Right kidney (tissue), 1 donor: Measurements from ENCODE around the gene CNTLN.
"Not testable (repeated sequence)": the region's sequence is repeated elsewhere in the genome, so short reads cannot be mapped to it uniquely, and the experiment has no call there.

Experiments
- DNase-seq: peaks from one replicate; pipeline ENCODE4 v3.0.0-alpha.2; 2016

CNTLN gene

DNA sequence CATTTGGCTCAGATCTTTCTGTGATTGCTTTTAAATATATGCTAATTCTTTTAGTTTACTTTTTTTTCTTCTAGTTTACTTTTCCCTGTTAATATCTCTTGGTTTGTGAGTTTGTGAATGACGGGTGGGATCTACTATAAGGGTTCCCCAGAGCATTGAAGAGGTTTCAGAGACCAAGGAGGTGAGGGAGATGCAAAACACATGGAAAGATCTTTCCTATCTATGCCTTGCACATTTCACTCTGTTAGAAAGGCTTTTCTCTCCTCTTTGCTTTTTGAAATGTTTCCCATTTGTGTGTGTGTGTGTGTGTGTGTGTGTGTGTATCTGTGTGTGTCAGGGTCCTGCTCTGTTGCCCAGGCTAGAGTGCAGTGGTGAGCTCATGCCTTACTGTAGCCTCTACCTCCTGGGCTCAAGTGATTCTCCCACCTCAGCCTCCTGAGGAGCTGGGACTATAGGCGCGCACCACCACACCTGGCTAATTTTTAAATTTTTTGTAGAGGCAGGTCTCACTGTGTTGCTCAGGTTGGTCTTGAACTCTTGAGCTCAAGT, 50.7 kb downstream of the CNTLN start:
- no peak for DNase-seq

DNA sequence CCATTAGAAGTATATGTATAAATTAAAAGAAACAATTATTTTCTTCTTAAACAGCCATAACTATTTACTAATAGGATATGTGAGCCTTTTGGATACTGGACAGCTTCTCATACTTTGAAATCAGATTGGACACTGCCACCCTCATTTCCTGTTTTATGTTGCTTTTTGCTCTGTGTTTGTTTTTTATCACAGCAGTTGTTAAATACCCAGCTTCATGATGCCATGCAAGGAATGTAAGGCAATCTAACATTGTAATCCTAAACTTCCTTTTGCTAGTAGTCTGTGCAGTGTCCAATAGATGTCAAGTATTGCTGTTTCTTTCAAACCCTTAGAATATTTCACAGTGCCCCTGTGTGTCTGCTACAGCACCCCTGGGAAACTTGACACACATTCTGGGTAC, 56.2 kb downstream of the CNTLN start:
- DNase-seq: no peak

DNA sequence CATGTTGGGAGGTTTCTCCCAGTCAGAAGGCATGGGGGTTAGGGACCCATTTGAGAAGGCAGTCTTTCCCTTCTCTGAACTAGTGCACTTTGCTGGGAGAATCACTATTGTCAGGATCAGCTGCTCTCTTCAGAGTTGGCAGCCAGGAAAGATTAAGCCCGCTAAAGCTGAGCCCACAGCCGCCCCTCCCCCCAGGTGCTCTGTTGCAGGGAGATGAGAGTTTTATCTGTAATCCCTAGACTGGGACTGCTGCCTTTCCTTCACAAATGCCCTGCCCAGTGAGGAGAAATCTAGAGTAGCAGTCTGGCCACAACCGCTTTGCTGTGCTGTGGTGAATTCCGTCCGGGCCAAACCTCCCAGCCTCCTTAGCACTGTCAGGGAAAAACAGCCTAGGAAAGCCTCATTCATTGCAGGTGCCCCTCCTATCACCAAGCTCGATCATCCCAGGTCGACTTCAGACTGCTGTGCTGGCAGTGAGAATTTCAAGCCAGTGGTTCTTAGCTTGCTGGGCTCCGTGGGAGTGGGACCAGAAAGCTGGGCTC, 69.8 kb downstream of the CNTLN start:
- peak; percentile 3 for DNase-seq

DNA sequence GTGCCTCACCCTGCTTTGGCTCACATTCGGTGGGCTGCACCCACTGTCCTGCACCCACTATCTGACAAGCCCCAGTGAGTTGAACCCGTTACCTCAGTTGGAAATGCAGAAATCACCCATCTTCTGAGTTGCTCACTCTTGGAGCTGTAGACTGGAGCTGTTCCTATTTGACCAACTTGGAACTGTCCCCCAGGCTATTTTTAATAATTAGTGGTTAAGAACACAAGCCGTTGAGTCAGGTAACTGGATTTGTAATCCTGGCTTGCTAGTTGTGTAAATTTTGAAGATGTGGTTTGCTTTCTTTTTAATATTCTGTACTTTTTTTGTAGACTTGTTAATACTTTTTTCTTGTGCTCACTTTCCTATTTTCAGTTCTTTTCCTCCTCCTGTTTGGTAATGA, 81.2 kb downstream of the CNTLN start:
- no peak for DNase-seq

DNA sequence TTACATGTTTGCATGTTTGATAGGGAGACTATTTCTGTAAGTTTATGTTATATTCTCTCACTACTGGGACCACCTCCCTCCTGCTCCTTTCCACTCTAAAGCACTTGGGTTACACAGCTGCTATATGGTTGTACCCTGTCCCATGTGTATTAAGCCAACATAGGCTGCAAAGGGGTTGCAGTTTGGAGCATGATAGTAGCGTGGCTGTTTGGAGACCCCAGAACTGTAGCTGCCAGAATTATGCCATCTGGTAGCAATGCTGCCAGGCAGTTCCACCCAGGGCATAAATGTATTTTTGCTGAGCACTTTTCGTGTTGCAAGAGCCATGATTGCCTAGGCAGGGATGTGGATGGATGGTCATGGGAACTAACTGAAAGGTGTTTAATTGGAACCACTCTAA, 81.8 kb downstream of the CNTLN start:
- DNase-seq: no peak

DNA sequence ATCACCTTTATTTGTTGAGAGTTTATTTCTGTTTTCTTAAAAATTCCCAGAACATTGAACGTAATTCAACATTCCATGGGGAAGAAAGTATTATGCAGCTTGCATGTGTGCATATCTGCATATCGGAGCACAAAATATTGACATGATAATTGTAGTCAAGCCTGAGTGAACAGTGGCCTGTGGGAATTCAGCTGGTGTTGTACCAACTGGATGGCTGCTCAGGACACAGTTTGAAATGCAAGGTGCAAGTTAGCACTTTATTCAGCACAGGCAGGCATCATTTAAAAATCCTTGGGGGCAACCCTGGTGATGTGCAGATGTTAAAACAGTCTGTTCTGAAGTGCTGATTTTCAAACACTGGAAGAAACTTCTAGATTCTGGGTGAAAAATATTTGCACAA, 82.4 kb downstream of the CNTLN start:
- DNase-seq: no peak

DNA sequence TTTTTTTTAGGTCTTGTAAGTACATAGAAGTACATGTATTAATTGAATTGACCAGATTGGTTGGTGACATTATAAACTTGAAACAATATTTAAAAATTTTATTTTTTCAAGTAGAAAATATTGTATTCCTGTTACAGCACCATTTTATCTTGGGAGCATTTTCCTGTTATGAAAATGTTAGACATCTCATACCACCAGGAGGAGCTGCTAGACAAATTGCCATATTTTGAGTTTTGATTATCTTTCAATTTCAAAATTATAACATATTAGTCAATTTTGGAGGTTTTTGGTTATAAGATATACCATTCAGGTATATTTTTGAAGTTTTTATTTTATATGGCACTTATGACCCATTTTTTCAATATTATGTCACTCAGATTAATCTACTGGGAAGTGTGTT, 84.4 kb downstream of the CNTLN start:
- no peak for DNase-seq

DNA sequence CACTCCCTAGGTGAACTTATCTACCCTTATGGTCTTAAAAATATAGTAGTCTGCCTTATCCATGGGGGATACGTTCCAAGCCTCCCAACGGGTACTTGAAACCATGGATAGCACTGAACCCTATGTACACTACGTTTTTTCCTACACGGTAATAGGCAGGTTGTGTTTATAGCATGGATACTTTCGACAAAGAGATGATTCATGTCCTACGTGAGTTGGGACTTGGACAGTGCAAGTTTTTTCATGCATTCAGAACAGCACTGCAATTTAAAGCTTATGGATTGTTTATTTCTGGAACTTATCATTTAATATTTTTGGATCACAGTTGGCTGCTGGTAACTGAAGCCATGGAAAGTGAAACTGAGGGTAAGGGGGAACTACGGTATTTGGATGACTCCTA, 88.1 kb downstream of the CNTLN start:
- no peak for DNase-seq

DNA sequence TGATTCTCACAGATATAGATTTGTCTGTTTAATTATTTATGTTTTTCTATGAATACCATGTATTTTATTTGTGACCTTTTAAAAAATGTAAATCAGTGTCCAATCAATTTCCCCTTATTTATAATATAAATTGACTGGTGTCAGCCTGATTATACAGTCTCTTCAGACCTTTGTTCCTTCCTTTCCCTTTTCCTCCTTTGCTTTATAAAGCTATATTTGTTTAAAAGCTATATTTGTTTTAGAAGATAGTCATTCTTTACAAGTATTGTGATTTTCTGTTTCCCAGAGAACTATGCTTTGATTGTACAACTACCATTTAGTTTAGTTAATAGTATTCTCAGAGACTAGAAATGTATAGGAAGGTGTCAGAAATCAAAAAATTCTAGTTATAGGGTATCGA, 90.6 kb downstream of the CNTLN start:
- DNase-seq: no peak

DNA sequence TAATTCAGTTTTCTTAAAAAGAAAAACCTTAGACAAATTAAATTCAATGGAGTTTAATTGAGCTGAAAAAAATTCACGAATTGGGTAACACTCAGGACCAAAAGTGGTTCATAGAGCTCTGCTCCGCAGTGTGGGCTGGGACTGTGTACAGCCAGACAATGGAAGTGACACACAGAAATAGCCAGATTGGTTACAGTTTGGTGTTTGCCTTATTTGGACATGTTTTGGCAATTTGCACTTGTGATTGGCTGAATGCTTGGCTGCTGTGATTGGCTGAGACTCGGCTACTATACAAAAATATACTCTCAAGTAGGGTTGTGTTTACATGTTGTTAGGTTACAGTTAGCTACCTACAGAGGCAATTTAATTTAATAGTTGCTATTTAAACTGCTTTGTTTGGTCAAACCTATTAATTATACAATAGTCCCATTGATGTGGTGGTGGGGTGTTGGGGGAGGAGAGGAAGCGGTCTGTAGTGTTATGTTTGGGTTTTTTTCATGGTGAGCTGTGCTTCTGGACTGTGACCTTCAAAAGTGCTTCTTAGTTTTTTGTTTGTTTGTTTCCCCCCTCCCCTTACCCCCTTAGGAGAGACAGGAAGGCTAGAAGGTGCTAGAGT, 95.2 kb downstream of the CNTLN start:
- DNase-seq: no peak

DNA sequence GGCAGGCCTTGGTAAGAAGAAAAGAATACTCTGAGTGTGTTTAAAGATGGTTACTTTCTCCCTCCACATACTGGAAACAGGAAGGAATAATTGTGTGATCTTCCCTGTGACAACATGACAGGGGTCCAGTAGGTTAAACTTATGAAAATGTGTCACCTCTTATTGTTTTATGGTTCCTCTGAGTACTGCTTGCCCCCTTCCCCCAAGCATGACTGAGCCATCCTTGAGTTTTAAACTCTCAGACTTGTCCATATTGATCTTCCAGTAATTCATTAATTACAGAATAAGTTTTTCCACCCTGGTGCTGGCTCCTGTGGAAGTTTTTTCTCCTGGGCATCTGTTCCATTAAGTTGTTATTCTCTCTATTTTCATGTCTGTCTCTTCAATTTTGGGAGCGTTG, 95.8 kb downstream of the CNTLN start:
- no peak for DNase-seq

DNA sequence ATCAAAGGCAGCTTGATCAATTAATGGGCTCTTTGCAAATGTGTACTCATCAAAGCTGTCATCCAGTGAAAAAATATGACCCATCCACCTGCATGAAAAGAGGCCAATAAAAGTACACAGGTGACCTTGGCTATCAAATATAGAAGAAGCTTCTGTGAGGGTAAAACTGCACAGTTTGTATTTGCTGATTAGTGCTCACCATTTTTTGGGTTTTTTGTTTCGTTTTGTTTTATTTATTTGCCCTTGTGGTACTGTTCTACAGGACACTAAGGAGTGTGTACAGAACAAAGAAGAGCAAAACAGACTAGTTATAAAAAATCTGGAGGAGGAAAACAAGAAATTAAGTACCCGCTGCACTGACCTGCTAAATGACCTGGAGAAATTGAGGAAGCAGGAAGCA, 101.3 kb downstream of the CNTLN start:
- DNase-seq: no peak

DNA sequence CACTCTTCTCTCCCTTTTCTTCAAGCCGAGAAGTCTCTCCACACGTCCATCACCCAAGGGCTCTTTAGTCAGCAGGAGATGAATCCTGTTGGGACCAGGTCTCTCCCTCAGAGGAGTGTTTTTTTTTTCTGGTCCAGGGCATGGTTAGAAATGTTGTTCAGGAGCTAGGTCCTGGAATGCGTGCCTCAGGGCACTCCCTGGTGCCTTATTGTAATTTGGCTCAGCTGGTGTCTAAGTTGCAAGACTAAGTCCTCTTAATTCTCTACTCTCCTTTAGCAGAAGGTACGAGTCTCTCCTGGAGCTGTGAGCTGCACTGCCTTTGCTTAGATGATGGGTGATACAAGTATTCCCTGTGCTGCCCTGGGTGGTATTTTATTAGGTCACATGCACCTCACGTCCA, 111.9 kb downstream of the CNTLN start:
- DNase-seq: no peak

DNA sequence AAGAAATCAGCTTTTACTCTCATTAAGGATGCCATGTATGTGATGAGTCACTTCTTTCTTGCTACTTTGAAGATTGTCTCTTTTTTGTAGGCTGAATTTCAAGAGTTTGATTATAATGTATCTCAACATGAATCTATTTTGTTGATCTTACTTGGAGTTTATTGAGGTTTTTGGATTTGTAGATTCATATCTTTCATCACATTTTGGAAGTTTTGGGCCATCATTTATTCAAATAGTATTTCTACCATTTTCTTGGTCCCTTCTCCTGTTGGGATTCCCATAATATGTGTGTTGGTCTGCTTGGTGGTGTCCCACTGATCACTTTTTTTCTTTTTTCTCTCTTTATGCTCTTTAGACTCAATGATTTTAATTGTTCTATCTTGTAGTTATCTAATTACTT, 116.3 kb downstream of the CNTLN start:
- no peak for DNase-seq

DNA sequence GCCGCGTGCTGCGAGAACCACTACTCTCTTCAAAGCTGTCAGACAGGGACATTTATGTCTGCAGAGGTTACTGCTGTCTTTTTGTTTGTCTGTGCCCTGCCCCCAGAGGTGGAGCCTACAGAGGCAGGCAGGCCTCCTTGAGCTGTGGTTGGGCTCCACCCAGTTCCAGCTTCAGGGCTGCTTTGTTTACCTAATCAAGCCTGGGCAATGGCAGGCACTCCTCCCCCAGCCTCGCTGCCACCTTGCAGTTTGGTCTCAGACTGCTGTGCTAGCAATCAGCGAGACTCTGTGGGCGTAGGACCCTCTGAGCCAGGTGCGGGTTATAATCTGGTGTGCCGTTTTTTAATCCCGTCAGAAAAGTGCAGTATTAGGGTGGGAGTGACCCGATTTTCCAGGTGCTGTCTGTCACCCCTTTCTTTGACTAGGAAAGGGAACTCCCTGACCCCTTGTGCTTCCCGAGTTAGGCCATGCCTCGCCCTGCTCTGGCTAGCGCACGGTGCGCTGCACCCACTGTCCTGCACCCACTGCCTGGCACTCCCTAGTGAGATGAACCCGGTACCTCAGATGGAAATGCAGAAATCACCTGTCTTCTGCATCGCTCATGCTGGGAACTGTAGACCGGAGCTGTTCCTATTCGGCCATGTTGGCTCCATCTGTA, 133.8 kb downstream of the CNTLN start:
- DNase-seq: not testable (repeated sequence)

DNA sequence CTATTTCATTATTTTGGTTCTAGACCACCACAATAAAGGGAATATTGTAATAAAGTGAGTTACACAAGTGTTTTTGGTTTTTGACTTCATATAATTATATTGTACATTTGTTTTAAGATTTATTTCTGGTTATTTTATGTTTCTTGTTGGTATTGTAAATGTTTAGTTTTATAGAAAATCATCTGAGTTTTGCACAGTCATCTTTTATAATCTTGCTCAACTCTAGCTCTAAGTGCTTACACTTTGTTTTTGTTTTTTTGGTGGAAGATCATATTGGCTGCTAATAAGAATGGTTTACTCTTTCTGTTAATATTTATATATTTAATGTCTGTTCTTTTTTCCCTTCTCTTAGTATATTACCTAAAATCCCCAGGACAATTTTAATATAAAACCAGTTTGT, 135.0 kb downstream of the CNTLN start:
- DNase-seq: no peak

DNA sequence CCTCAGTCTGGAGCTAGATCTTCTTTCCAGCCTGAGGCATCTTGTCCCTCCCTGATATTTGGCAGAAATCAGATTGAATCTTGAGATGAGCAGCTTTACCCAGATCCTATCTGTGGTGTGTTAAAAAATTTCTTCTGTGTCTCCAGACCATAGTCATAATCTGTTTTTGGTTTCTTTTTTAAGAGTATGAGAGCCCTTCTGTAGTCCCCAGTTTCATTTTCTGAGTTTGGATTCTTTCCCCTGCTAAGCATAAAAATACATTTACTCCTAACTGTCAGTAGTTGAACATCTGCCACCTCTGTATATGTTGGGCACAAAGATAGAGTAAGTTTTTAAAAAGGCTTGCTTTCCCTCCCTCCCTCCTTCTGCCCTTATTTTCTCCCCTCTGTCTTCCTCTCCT, 137.7 kb downstream of the CNTLN start:
- no peak for DNase-seq

DNA sequence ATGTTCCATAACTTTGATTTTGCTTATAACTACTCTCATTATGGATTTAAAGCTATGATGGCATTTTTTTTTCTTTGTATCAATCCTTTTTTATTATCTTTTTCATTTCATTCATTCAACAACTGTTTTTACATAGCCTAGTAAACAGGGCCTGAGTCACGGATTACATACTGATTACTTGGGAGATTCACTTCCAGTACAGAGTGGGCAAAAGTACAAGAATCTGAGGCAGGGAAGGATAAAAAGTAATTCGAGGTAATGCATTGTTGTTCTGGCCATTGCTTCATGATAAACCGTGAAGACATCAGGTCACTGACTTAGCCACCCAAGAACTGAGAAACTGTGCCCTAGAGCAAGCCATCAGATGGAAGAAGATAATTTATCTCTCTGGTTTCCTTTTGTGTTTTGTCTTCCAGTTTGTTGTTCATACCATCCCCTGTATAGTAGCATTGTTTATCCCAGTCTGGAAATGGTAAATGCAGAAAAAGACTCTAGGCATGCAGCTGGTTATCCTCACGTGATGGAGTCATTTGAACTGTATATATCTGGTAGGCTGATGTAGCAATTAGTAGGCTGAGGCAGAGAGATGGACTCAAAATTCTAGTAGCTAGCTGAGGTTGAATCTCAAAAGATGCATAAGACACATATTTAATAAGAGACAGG, 145.6 kb downstream of the CNTLN start:
- no peak for DNase-seq

DNA sequence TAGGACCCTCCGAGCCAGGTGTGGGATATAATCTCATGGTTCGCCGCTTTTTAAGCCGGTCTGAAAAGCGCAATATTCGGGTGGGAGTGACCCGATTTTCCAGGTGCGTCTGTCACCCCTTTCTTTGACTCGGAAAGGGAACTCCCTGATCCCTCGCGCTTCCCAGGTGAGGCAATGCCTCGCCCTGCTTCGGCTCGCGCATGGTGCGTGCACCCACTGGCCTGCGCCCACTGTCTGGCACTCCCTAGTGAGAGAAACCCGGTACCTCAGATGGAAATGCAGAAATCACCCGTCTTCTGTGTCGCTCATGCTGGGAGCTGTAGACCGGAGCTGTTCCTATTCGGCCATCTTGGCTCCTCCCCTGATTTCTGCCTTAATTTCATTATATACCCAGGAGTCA, 155.8 kb downstream of the CNTLN start:
- not testable (repeated sequence) for DNase-seq

DNA sequence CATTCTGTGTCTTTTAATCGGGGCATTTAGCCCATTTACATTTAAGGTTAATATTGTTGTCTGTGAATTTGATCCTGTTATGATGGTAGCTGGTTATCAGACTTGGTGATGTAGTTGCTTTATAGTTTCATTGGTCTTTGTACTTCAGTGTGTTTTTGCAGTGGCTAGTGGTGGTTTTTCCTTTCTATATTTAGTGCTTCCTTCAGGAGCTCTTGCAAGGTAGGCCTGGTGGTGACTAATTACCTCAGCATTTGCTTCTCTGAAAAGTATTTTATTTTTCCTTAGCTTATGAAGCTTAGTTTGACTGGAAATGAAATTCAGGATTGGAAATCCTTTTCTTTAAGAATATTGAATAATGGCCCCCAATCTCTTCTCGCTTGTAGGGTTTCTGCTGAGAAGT, 156.9 kb downstream of the CNTLN start:
- no peak for DNase-seq

DNA sequence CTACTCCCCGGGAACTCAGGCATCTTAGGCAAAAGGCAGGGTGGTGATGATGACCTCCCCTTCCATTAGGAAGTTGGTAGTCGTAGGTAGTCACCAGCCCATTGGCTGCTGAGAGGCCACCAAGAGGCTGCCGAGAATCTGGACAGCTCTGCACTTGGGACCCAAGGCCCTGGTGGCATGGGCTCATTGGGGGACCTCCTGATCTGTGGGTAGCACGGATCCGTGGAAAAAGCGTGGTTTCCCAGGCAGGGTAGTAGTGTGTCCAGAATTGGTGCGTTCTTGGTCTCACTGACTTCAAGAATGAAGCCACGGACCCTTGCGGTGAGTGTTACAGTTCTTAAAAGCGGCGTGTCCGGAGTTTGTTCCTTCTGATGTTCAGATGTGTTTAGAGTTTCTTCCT, 158.8 kb downstream of the CNTLN start:
- no peak for DNase-seq

DNA sequence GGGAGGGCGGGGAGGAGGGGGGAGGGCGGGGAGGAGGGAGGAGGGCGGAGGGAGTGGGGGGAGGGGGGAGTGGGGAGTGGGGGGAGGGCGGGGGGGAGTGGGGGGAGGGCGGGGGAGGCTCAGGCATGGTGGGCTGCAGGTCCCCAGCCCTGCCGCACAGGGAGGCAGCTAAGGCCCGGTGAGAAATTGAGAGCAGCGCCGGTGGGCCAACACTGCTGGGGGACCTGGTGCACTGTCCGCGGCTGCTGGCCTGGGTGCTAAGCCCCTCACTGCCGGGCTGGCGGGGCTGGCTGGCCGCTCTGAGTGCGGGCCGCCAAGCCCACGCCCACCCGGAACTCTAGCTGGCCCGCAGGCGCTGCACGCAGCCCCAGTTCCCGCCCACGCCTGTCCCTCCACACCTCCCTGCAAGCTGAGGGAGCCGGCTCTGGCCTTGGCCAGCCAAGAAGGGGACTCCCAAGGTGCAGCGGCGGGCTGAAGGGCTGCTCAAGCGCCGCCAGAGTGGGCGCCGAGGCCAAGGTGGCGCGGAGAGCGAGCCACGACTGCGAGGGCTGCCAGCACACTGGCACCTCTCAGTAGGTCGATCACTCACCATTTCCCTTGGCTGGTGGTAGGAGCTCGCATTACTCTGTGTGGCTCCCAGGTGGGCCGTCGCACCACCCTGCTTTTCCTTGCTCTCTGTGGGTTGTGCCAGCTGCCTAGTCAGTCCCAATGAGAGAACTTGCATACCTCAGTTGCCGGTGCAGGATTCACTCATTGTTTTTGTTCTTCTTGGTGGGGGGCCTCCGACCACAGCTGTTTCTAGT, 160.2 kb downstream of the CNTLN start:
- no peak for DNase-seq

DNA sequence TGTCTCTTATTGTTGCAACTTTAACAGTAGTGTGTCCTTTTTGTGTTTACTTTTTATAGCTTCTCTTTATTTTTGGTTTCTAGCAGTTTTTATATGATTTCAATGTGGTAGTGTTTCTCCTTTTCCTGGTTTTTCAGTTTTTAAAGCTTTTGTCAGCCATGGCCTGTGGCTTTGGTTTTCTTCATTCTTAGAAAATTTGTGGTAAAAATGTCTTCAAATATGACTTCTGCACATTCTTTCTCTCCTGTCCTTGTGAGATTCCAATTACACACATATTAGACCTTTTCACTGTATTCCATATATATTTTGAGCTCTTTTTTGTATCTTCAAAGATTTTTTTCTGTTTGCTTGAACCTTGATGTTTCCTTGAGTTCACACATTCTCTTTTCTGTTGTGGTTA, 180.5 kb downstream of the CNTLN start:
- DNase-seq: no peak
